H1 (cell line): ENCODE data around the gene SRMS. TPM values are rescaled to one million over a fixed set of nuclear protein-coding genes. Genes with fewer than 3 reads are reported as not detected.

ENCODE experiments used
- BRCA1 ChIP-seq: IDR thresholded peaks from 2 replicates; pipeline ENCODE4 v1.6.1; 2012; ENCODE audit warnings: low read depth, low read length, improper control_type of control experiment
- CREB1 ChIP-seq: IDR thresholded peaks from 2 replicates; pipeline ENCODE4 v1.6.1; 2012; ENCODE audit warnings: inconsistent platforms
- CTCF ChIP-seq, 3 experiments: IDR thresholded peaks; 1 replicate in 2 of 3; 2 replicates in 1 of 3; pipeline versions ENCODE4 v1.5.1 to v1.6.1; 2011; ENCODE audit warnings: low read length in 3 of 3, mild to moderate bottlenecking in 3 of 3, inconsistent platforms in 2 of 3, low read depth in 1 of 3, moderate library complexity in 1 of 3; ENCODE audit not compliant: insufficient read depth in 1 of 3; ENCODE audit errors: control extremely low read depth in 1 of 3
- EGR1 ChIP-seq: IDR thresholded peaks from 2 replicates; pipeline ENCODE4 v1.6.1; 2011; ENCODE audit warnings: low read depth, low read length, borderline replicate concordance
- GABPA ChIP-seq: IDR thresholded peaks from 2 replicates; pipeline ENCODE4 v1.6.1; 2011; ENCODE audit warnings: mild to moderate bottlenecking, low read length, moderate library complexity, borderline replicate concordance; ENCODE audit not compliant: insufficient read depth
- HDAC6 ChIP-seq: IDR thresholded peaks from one replicate; pipeline ENCODE4 v1.7.1; 2012; ENCODE audit warnings: low read depth, mild to moderate bottlenecking, inconsistent platforms, low read length, moderate library complexity
- MAFK ChIP-seq: IDR thresholded peaks from 2 replicates; pipeline ENCODE4 v1.6.1; 2012; ENCODE audit warnings: low read depth, mild to moderate bottlenecking, improper control_type of control experiment, low read length
- RAD21 ChIP-seq, 2 experiments: IDR thresholded peaks in 1 of 2; conservative IDR thresholded peaks in 1 of 2; 2 replicates each; pipeline ENCODE4 v1.6.1; 2011; ENCODE audit warnings: low read depth in 2 of 2, low read length in 2 of 2, improper control_type of control experiment in 1 of 2, inconsistent platforms in 1 of 2, mild to moderate bottlenecking in 1 of 2, moderate library complexity in 1 of 2
- SIRT6 ChIP-seq: IDR thresholded peaks from one replicate; pipeline ENCODE4 v1.7.1; 2012; ENCODE audit warnings: low read length, inconsistent platforms
- SUZ12 ChIP-seq: fragments of 200-600 bp; sonication (generic); IDR thresholded peaks from 2 replicates; pipeline ENCODE4 v1.6.1; 2012; ENCODE audit warnings: mild to moderate bottlenecking, inconsistent platforms, low read length, moderate library complexity, mixed read lengths
- TAF1 ChIP-seq: IDR thresholded peaks from 2 replicates; pipeline ENCODE4 v1.6.1; 2011; ENCODE audit warnings: mild to moderate bottlenecking, low read depth, low read length
- TAF7 ChIP-seq: optimal IDR thresholded peaks from 2 replicates; pipeline ENCODE3; 2011; ENCODE audit warnings: low read depth, mild to moderate bottlenecking, inconsistent platforms, low read length, moderate library complexity, borderline replicate concordance
- polyA plus RNA-seq, 7 experiments: library from polyadenylated mRNA; depleted of rRNA in 3 of 7; stranded (reverse) in 5 of 7; unstranded in 2 of 7; fragments of >200 nt in 5 of 7; fragments of 200-250 nt in 2 of 7; gene quantifications; 1 replicate in 5 of 7; 2 replicates in 1 of 7; 4 replicates in 1 of 7; pipeline versions ENCODE4 v1.2.1 to v1.2.3, GENCODE V29; 2011 to 2013; ENCODE audit warnings: missing spikeins in 2 of 7, mixed read lengths in 2 of 7
- total RNA-seq: library from RNA; stranded (reverse); fragmentation: NEBNext Ultra II Directional; extraction: Animal tissue kit (Norgen Biotek cat#: 25700); gene quantifications from 2 replicates; pipeline ENCODE4 v1.2.1, GENCODE V29; 2021

SRMS gene
- total and polyA plus RNA-seq, 2 of the 8 experiments (the other 6 are each of a cell fraction or from before 2014, with no cell fraction given), result 0.39 to 0.76 TPM

- no peak for TF ChIP-seq RAD21 (IDR thresholded peaks at IDR 0.05 in 1 of 2, conservative IDR thresholded peaks at IDR 0.05 in 1 of 2; ENCODE audit: low read depth in 2 of 2, low read length in 2 of 2)
- TF ChIP-seq TAF7, result no peak
- no peak for TF ChIP-seq BRCA1
- no peak for TF ChIP-seq SIRT6
- peak; percentile 38; the same call in 1 of the 2 replicates for TF ChIP-seq CREB1
- TF ChIP-seq TAF1, result peak; percentile 78
- no peak for TF ChIP-seq HDAC6
- TF ChIP-seq MAFK, result no peak
- TF ChIP-seq SUZ12, result no peak
- no peak for TF ChIP-seq GABPA
- TF ChIP-seq EGR1, result no peak
- TF ChIP-seq CTCF (IDR thresholded peaks at IDR 0.05; ENCODE audit: control extremely low read depth in 1 of 3, insufficient read depth in 1 of 3, low read depth in 1 of 3, low read length in 3 of 3), result no peak
These were observed 26.5 kb downstream of the SRMS start (continued) for GRCh38 chr20:63520934-63521601.
